B cell (primary cell): ENCODE data around the gene CYP2W1. TPM values are rescaled to one million over a fixed set of nuclear protein-coding genes. Genes with fewer than 3 reads are reported as not detected.
"Not testable (repeated sequence)": the region's sequence is repeated elsewhere in the genome, so short reads cannot be mapped to it uniquely, and the experiment has no call there.

Experiments
- ATAC-seq: fragments of 200-7000 bp; cut with Tn5 transposase; one replicate; pipeline ENCODE4 v1.10.0; 2021; ENCODE audit warnings: low read depth, mild to moderate bottlenecking, moderate number of reproducible peaks, moderate library complexity
- CTCF ChIA-PET: fragments of 350-600 bp; sonication (Branson Sonifier 250); formaldehyde crosslinking; loops from one replicate; lab custom pipeline; 2021; ENCODE audit warnings: antibody characterized with exemption, inconsistent platforms; lab: Charles Lee
- POLR2A ChIA-PET: fragments of 350-600 bp; sonication (Branson Sonifier 250); formaldehyde crosslinking; loops from one replicate; lab custom pipeline; 2021; ENCODE audit warnings: antibody characterized with exemption; lab: Charles Lee
- DNase-seq: peaks from one replicate; pipeline ENCODE4 v3.0.0; 2013
- H2AFZ ChIP-seq: 2 replicates; pipeline ENCODE4 v1.6.1; 2012; ENCODE audit warnings: mild to moderate bottlenecking, low read depth, low read length; ENCODE audit not compliant: insufficient read depth, poor library complexity, severe bottlenecking
- H3K27ac ChIP-seq, 2 donors: 1 replicate in 1 of 2; 2 replicates in 1 of 2; pipeline ENCODE4 v1.5.1; 2012 to 2013; ENCODE audit warnings: low read length in 2 of 2, mild to moderate bottlenecking in 2 of 2, moderate library complexity in 1 of 2
- H3K27me3 ChIP-seq, 4 experiments: fragments of 200-600 bp in 1 of 4; sonication (generic) in 1 of 4; replicated peaks in 1 of 4; 1 replicate in 2 of 4; 2 replicates in 2 of 4; pipeline versions ENCODE4 v1.6.1 to v1.7.0; 2013 to 2016; ENCODE audit warnings: low read length in 3 of 4, mild to moderate bottlenecking in 2 of 4, mixed read lengths in 1 of 4, moderate library complexity in 1 of 4; ENCODE audit not compliant: insufficient read depth in 4 of 4, control insufficient read depth in 3 of 4; ENCODE audit errors: control extremely low read depth in 1 of 4
- H3K36me3 ChIP-seq, 2 experiments: replicated peaks in 1 of 2; 1 replicate in 1 of 2; 2 replicates in 1 of 2; pipeline versions ENCODE4 v1.6.1 to v1.7.1; 2013; ENCODE audit warnings: low read length in 1 of 2; ENCODE audit not compliant: insufficient read depth in 2 of 2, control insufficient read depth in 1 of 2; ENCODE audit errors: control extremely low read depth in 1 of 2, extremely low read depth in 1 of 2
- H3K4me1 ChIP-seq, 2 donors: fragments of 200-600 bp in 1 of 2; sonication (generic) in 1 of 2; 1 replicate in 1 of 2; 2 replicates in 1 of 2; pipeline versions ENCODE4 v1.5.1 to v1.6.1; 2013 to 2017; ENCODE audit warnings: low read length in 2 of 2; ENCODE audit not compliant: control insufficient read depth in 2 of 2, insufficient read depth in 2 of 2
- H3K4me2 ChIP-seq: replicated peaks from 2 replicates; pipeline ENCODE3; 2012; ENCODE audit warnings: mild to moderate bottlenecking, low read depth, low read length; ENCODE audit not compliant: poor library complexity, severe bottlenecking
- H3K4me3 ChIP-seq, 5 experiments: fragments of 200-600 bp in 1 of 5; sonication (generic) in 1 of 5; 1 replicate in 3 of 5; 2 replicates in 2 of 5; pipeline versions ENCODE4 v1.5.1 to v1.7.0; 2011 to 2016; ENCODE audit warnings: low read length in 4 of 5, mild to moderate bottlenecking in 4 of 5, low read depth in 2 of 5, control low read depth in 1 of 5, moderate library complexity in 1 of 5; ENCODE audit not compliant: insufficient read depth in 1 of 5; ENCODE audit errors: control extremely low read depth in 1 of 5, extremely low read depth in 1 of 5
- H3K79me2 ChIP-seq: fragments of 200-600 bp; sonication (generic); one replicate; pipeline ENCODE4 v1.6.0; 2016; ENCODE audit warnings: low read length; ENCODE audit not compliant: control insufficient read depth, insufficient read depth
- H3K9ac ChIP-seq: fragments of 200-600 bp; sonication (generic); 2 replicates; pipeline ENCODE4 v1.6.1; 2017; ENCODE audit warnings: mild to moderate bottlenecking, low read length, moderate library complexity
- H3K9me3 ChIP-seq, 3 donors: one replicate each; pipeline versions ENCODE4 v1.6.1 to v1.7.1; 2013; ENCODE audit warnings: low read length in 2 of 3; ENCODE audit not compliant: control insufficient read depth in 2 of 3, insufficient read depth in 1 of 3; ENCODE audit errors: control extremely low read depth in 1 of 3
- H4K20me1 ChIP-seq: 2 replicates; pipeline ENCODE4 v1.6.0; 2012; ENCODE audit warnings: mild to moderate bottlenecking, low read length; ENCODE audit not compliant: insufficient read depth, control insufficient read depth, poor library complexity, severe bottlenecking
- H3K27ac Mint-ChIP-seq: one replicate; pipeline ENCODE4 v1.8.0; 2021; ENCODE audit warnings: mixed read lengths
- H3K27me3 Mint-ChIP-seq: one replicate; pipeline ENCODE4 v1.8.0; 2021; ENCODE audit warnings: mixed read lengths
- H3K4me1 Mint-ChIP-seq: one replicate; pipeline ENCODE4 v1.8.0; 2021; ENCODE audit warnings: mixed read lengths
- H3K4me3 Mint-ChIP-seq: one replicate; pipeline ENCODE4 v1.8.0; 2021; ENCODE audit warnings: mixed read lengths
- H3K9me3 Mint-ChIP-seq: one replicate; pipeline ENCODE4 v1.8.0; 2022; ENCODE audit warnings: mixed read lengths; ENCODE audit not compliant: insufficient read depth
- CTCF ChIP-seq: fragments of 200-600 bp; IDR thresholded peaks from one replicate; pipeline ENCODE4 v1.8.0; 2022; ENCODE audit warnings: antibody characterized with exemption, mild to moderate bottlenecking
- EZH2 ChIP-seq: IDR thresholded peaks from 2 replicates; pipeline ENCODE4 v1.6.1; 2012; ENCODE audit warnings: borderline replicate concordance, low read depth, mild to moderate bottlenecking, moderate library complexity, low read length; ENCODE audit not compliant: insufficient read depth, poor library complexity, severe bottlenecking
- WGBS: methylation state at CpG from one replicate; pipeline ENCODE4 v1.1.5; 2013; ENCODE audit warnings: missing lambda C conversion rate; ENCODE audit not compliant: insufficient coverage; 5-methylcytosine and 5-hydroxymethylcytosine counted together
- intact Hi-C: fragments of 100-400 bp; cut with micrococcal nuclease; formaldehyde crosslinking; loops from one replicate; pipeline ENCODE4 v1.10.0; 2022
- polyA plus RNA-seq: library from polyadenylated mRNA; depleted of rRNA; stranded (reverse); fragments of >200 nt; gene quantifications from 2 replicates; pipeline ENCODE4 v1.2.3, GENCODE V29; 2012
- total RNA-seq, 2 donors: library from RNA; stranded (reverse); fragments of 120-200 nt in 1 of 2; gene quantifications; 1 replicate in 1 of 2; 2 replicates in 1 of 2; pipeline versions ENCODE4 v1.2.3 to v1.2.4, GENCODE V29; 2013 to 2022

The CYP2W1 gene
- total and polyA plus RNA-seq, 2 donors (not counting 1 experiment from before 2014, with no cell fraction given), result not detected

- no peak for ATAC-seq
- no peak overlapping the region for H3K4me3 ChIP-seq
- POLR2A ChIA-PET, result no interaction called here
These were observed 50.7 kb downstream of the CYP2W1 start for GRCh38 chr7:1033546-1034145.

GRCh38 chr7:1034769-1035168 is 51.8 kb downstream of the CYP2W1 start:
- H3K9ac ChIP-seq, intact Hi-C loops, H4K20me1 ChIP-seq, H3K27ac ChIP-seq, DNase-seq, H3K9me3 ChIP-seq, H3K9me3 Mint-ChIP-seq, H3K36me3 ChIP-seq, CTCF ChIA-PET, H3K4me3 Mint-ChIP-seq, ATAC-seq, H2AFZ ChIP-seq, H3K27me3 Mint-ChIP-seq, POLR2A ChIA-PET, H3K4me2 ChIP-seq, H3K4me3 ChIP-seq, H3K27me3 ChIP-seq, H3K27ac Mint-ChIP-seq: not testable (repeated sequence)
- Histone ChIP-seq H3K79me2 (peaks cover 11% of the 10 kb centered on the region), H3K4me1 (peaks cover 3 to 14% of the 10 kb centered on the region in 2 donors)
- peaks cover 16% of the 10 kb centered on the region for H3K4me1 Mint-ChIP-seq
- WGBS, result 100% methylated on average over 1 of the region's 1 CpG

More at GRCh38 chr7:1033546-1034145, 50.7 kb downstream of the CYP2W1 start:
- Mint-ChIP-seq H3K27ac (no peak overlapping the region), H3K9me3 (no peaks in the 10 kb centered on the region), H3K4me3 (no peak overlapping the region), H3K4me1 (peaks cover 22% of the 10 kb centered on the region), H3K27me3 (peaks cover 3% of the 10 kb centered on the region)
- TF ChIP-seq EZH2 (no peak), CTCF (no peak)
- no peak overlapping the region for H3K4me2 ChIP-seq
- peaks cover 0 to 7% (median 0%) of the 10 kb centered on the region in 3 donors for H3K9me3 ChIP-seq
- CTCF ChIA-PET, result no interaction called here
- H3K36me3 ChIP-seq, result no peaks in the 10 kb centered on the region
- peaks cover 14 to 25% of the 10 kb centered on the region in 2 donors for H3K4me1 ChIP-seq
- no peak for DNase-seq
- no peak overlapping the region for H3K9ac ChIP-seq
- no peak overlapping the region for H3K27ac ChIP-seq
- peaks cover 0 to 4% (median 1%) of the 10 kb centered on the region in 4 experiments for H3K27me3 ChIP-seq
- peaks cover 17% of the 10 kb centered on the region for H3K79me2 ChIP-seq
- intact Hi-C loops, result no loop called here
- H4K20me1 ChIP-seq, result no peaks in the 10 kb centered on the region
- 84% methylated on average over 14 of the region's 20 CpGs for WGBS
- no peak overlapping the region for H2AFZ ChIP-seq

GRCh38 chr7:1036164-1036928 is 53.4 kb downstream of the CYP2W1 start:
- H3K27me3 Mint-ChIP-seq, H3K27me3 ChIP-seq, H3K79me2 ChIP-seq, H3K36me3 ChIP-seq, H3K4me1 ChIP-seq, H3K9me3 Mint-ChIP-seq, H3K4me3 Mint-ChIP-seq, H2AFZ ChIP-seq, CTCF ChIA-PET, H3K4me2 ChIP-seq, H3K4me3 ChIP-seq, H3K27ac Mint-ChIP-seq, ATAC-seq, POLR2A ChIA-PET, H3K4me1 Mint-ChIP-seq, H3K9ac ChIP-seq, H4K20me1 ChIP-seq, intact Hi-C loops, DNase-seq, H3K27ac ChIP-seq, H3K9me3 ChIP-seq: not testable (repeated sequence)
- WGBS, result 97% methylated on average over 23 of the region's 40 CpGs
